Sigmoid colon (tissue), 7 donors: ENCODE data around the gene DPY19L2. TPM values are rescaled to one million over a fixed set of nuclear protein-coding genes. Genes with fewer than 3 reads are reported as not detected.
"Not testable (repeated sequence)": the region's sequence is repeated elsewhere in the genome, so short reads cannot be mapped to it uniquely, and the experiment has no call there.

Source experiments
- DNase-seq: peaks from one replicate; pipeline ENCODE4 v3.0.0-alpha.2; 2019
- H3K27ac ChIP-seq, 4 donors: fragments of 200-600 bp; sonication (generic); one replicate each; pipeline ENCODE4 v1.5.1; 2016 to 2019; ENCODE audit warnings: mild to moderate bottlenecking in 1 of 4
- H3K27me3 ChIP-seq, 3 donors: fragments of 200-600 bp; sonication (generic); one replicate each; pipeline ENCODE4 v1.5.1; 2019; ENCODE audit warnings: mild to moderate bottlenecking in 1 of 3
- H3K36me3 ChIP-seq, 4 donors: fragments of 200-600 bp; sonication (generic); one replicate each; pipeline ENCODE4 v1.5.1; 2016 to 2019
- H3K4me1 ChIP-seq, 4 donors: fragments of 200-600 bp; sonication (generic); one replicate each; pipeline ENCODE4 v1.5.1; 2017 to 2019
- H3K4me3 ChIP-seq, 4 donors: fragments of 200-600 bp; sonication (generic); one replicate each; pipeline ENCODE4 v1.5.1; 2017 to 2019; ENCODE audit warnings: mild to moderate bottlenecking in 2 of 4, moderate library complexity in 1 of 4
- H3K9me3 ChIP-seq, 4 donors: fragments of 200-600 bp in 3 of 4; sonication (generic) in 3 of 4; one replicate each; pipeline versions ENCODE4 v1.5.1 to v1.6.1; 2013 to 2019
- CTCF ChIP-seq, 4 experiments: fragments of 450-650 bp in 3 of 4; fragments of 200-600 bp in 1 of 4; IDR thresholded peaks; one replicate each; pipeline ENCODE4 v1.5.1; 2016 to 2019; ENCODE audit warnings: antibody characterized with exemption in 4 of 4, mild to moderate bottlenecking in 3 of 4, moderate library complexity in 2 of 4
- EP300 ChIP-seq, 4 donors: sonication (generic); formaldehyde crosslinking; IDR thresholded peaks; one replicate each; pipeline ENCODE4 v1.6.1; 2017; ENCODE audit warnings: antibody characterized with exemption in 4 of 4
- POLR2A ChIP-seq, 2 donors: fragments of 450-650 bp; IDR thresholded peaks; one replicate each; pipeline ENCODE4 v1.6.1; 2016; ENCODE audit warnings: antibody characterized with exemption in 2 of 2, mild to moderate bottlenecking in 2 of 2, moderate library complexity in 2 of 2
- POLR2AphosphoS5 ChIP-seq, 4 donors: sonication (generic); formaldehyde crosslinking; IDR thresholded peaks; one replicate each; pipeline ENCODE4 v1.6.1; 2017; ENCODE audit warnings: antibody characterized with exemption in 4 of 4
- WGBS, 2 donors: extraction: QIAGEN DNeasy Blood & Tissue Kit; methylation state at CpG; one replicate each; pipeline ENCODE4 v1.1.7; 2013; 5-methylcytosine and 5-hydroxymethylcytosine counted together
- intact Hi-C: fragments of 100-400 bp; cut with DNase I; formaldehyde crosslinking; loops from one replicate; pipeline ENCODE4 v1.15.1; 2023
- polyA plus RNA-seq, 3 donors: library from polyadenylated mRNA; stranded (reverse); fragments of 200-250 nt; gene quantifications; one replicate each; pipeline ENCODE4 v1.2.3, GENCODE V29; 2013
- total RNA-seq, 4 donors: library from RNA; depleted of rRNA; stranded (reverse); fragments of >200 nt; gene quantifications; one replicate each; pipeline ENCODE4 v1.1.0, GENCODE V29; 2016
- donor health status: healthy with polysubstance abuse.
- donor health status: Bipolar disorder and iron deficiency.
- donor health status: healthy.

Gene DPY19L2
- total and polyA plus RNA-seq, 7 donors: 1.3 to 28.8 (median 13.5) TPM; not detected in 2

- intact Hi-C loops, H3K36me3 ChIP-seq, DNase-seq, H3K4me3 ChIP-seq, H3K27me3 ChIP-seq, H3K4me1 ChIP-seq, H3K9me3 ChIP-seq: not testable (repeated sequence)
- peak overlapping the region in 1 of 4 donors; percentile 61 for H3K27ac ChIP-seq
Observed at GRCh38 chr12:63537838-63538237, 130.5 kb downstream of the DPY19L2 start.

- DNase-seq, H3K27me3 ChIP-seq, H3K4me3 ChIP-seq, H3K4me1 ChIP-seq, H3K9me3 ChIP-seq, H3K36me3 ChIP-seq, intact Hi-C loops, H3K27ac ChIP-seq: not testable (repeated sequence)
- 83 to 92% methylated on average over 7 of the region's 7 CpGs for WGBS, 2 donors
Observed at GRCh38 chr12:63529641-63530040, 138.7 kb downstream of the DPY19L2 start.

- TF ChIP-seq POLR2AphosphoS5 (IDR thresholded peaks at IDR 0.05): no peak
- TF ChIP-seq EP300 (IDR thresholded peaks at IDR 0.05): no peak
- no peak for TF ChIP-seq POLR2A (IDR thresholded peaks at IDR 0.05)
- no peak for TF ChIP-seq CTCF (IDR thresholded peaks at IDR 0.05)
- Histone ChIP-seq H3K4me1 (no peaks in the 10 kb centered on the region), H3K4me3 (no peak overlapping the region), H3K36me3 (no peaks in the 10 kb centered on the region), H3K9me3 (no peaks in the 10 kb centered on the region), H3K27me3 (no peaks in the 10 kb centered on the region), H3K27ac (no peak overlapping the region)
- intact Hi-C loops: no loop called here
- WGBS, 2 donors: 80 to 85% methylated on average over 4 of the region's 4 CpGs
- no peak for DNase-seq
Observed at GRCh38 chr12:63525831-63526230, 142.5 kb downstream of the DPY19L2 start.

- H3K27ac ChIP-seq: no peak overlapping the region
- WGBS, 2 donors: 46 to 61% methylated on average over 2 of the region's 2 CpGs
- H3K4me3 ChIP-seq: no peak overlapping the region
- intact Hi-C loops: no loop called here
- H3K27me3 ChIP-seq: no peaks in the 10 kb centered on the region
- no peaks in the 10 kb centered on the region for H3K9me3 ChIP-seq
- H3K4me1 ChIP-seq: no peaks in the 10 kb centered on the region
- H3K36me3 ChIP-seq: no peaks in the 10 kb centered on the region
- TF ChIP-seq POLR2A (IDR thresholded peaks at IDR 0.05) (no peak), POLR2AphosphoS5 (IDR thresholded peaks at IDR 0.05) (no peak), EP300 (IDR thresholded peaks at IDR 0.05) (no peak), CTCF (IDR thresholded peaks at IDR 0.05) (no peak)
- no peak for DNase-seq
Observed at GRCh38 chr12:63521706-63522105, 146.6 kb downstream of the DPY19L2 start.

Other genes starting within 250 kb of the DPY19L2 start
- 10 to 100 TPM; 12.1 to 17.0 (median 15.3) TPM for gene RXYLT1, start 111.4 kb upstream of the DPY19L2 start, total RNA-seq
- gene RXYLT1, start 111.4 kb upstream of the DPY19L2 start, polyA plus RNA-seq: 10 to 100 TPM in 1 of 3 donors, 1 to 10 TPM in 2; 4.2 to 10.4 (median 5.8) TPM
- 10 to 100 TPM in 2 of 4 donors, 1 to 10 TPM in 2; 5.4 to 16.3 (median 10.1) TPM for gene SRGAP1, start 176.2 kb upstream of the DPY19L2 start, total RNA-seq
- 1 to 10 TPM; 2.4 to 4.7 (median 2.8) TPM for gene SRGAP1, start 176.2 kb upstream of the DPY19L2 start, polyA plus RNA-seq